ENCODE measurements around the gene INPP5D. TPM values are rescaled to one million over a fixed set of nuclear protein-coding genes. Genes with fewer than 3 reads are reported as not detected.

INPP5D gene
- total RNA-seq, 1 donor from 2014 or later: 79.2 TPM

- no peaks in the 10 kb centered on the region for H3K9me3 Mint-ChIP-seq (ENCODE audit: unreplicated experiment)
- no peaks in the 10 kb centered on the region for H3K27me3 Mint-ChIP-seq (ENCODE audit: unreplicated experiment)
- H3K36me3 Mint-ChIP-seq (ENCODE audit: low read depth, unreplicated experiment): no peaks in the 10 kb centered on the region
- no peaks in the 10 kb centered on the region for H3K4me1 Mint-ChIP-seq (ENCODE audit: unreplicated experiment)
- TF ChIP-seq CTCF (IDR thresholded peaks at IDR 0.05; ENCODE audit: unreplicated experiment): no peak
- no peak for DNase-seq (ENCODE audit: low spot score)
- H3K27ac Mint-ChIP-seq (ENCODE audit: unreplicated experiment): no peak overlapping the region
- no peak overlapping the region for H3K4me3 Mint-ChIP-seq (ENCODE audit: unreplicated experiment)
Observed at GRCh38 chr2:233225230-233226068, 165.3 kb downstream of the INPP5D start.

- H3K4me1 Mint-ChIP-seq (ENCODE audit: unreplicated experiment): no peaks in the 10 kb centered on the region
- no peaks in the 10 kb centered on the region for H3K36me3 Mint-ChIP-seq (ENCODE audit: low read depth, unreplicated experiment)
- no peaks in the 10 kb centered on the region for H3K9me3 Mint-ChIP-seq (ENCODE audit: unreplicated experiment)
- H3K27me3 Mint-ChIP-seq (ENCODE audit: unreplicated experiment): no peaks in the 10 kb centered on the region
- no peak for TF ChIP-seq CTCF (IDR thresholded peaks at IDR 0.05; ENCODE audit: unreplicated experiment)
- H3K4me3 Mint-ChIP-seq (ENCODE audit: unreplicated experiment): no peak overlapping the region
- no peak overlapping the region for H3K27ac Mint-ChIP-seq (ENCODE audit: unreplicated experiment)
- no peak for DNase-seq (ENCODE audit: low spot score)
Observed at GRCh38 chr2:233226511-233227031, 166.4 kb downstream of the INPP5D start.

- no peak for DNase-seq (ENCODE audit: low spot score)
- TF ChIP-seq CTCF (IDR thresholded peaks at IDR 0.05; ENCODE audit: unreplicated experiment): no peak
- Mint-ChIP-seq H3K4me1 (ENCODE audit: unreplicated experiment) (no peaks in the 10 kb centered on the region), H3K27me3 (ENCODE audit: unreplicated experiment) (no peaks in the 10 kb centered on the region), H3K4me3 (ENCODE audit: unreplicated experiment) (no peak overlapping the region), H3K27ac (ENCODE audit: unreplicated experiment) (no peak overlapping the region), H3K9me3 (ENCODE audit: unreplicated experiment) (no peaks in the 10 kb centered on the region), H3K36me3 (ENCODE audit: low read depth, unreplicated experiment) (no peaks in the 10 kb centered on the region)
Observed at GRCh38 chr2:233227346-233227978, 167.3 kb downstream of the INPP5D start.

- Mint-ChIP-seq H3K27ac (ENCODE audit: unreplicated experiment) (no peak overlapping the region), H3K27me3 (ENCODE audit: unreplicated experiment) (no peaks in the 10 kb centered on the region), H3K4me3 (ENCODE audit: unreplicated experiment) (no peak overlapping the region), H3K4me1 (ENCODE audit: unreplicated experiment) (no peaks in the 10 kb centered on the region), H3K9me3 (ENCODE audit: unreplicated experiment) (no peaks in the 10 kb centered on the region), H3K36me3 (ENCODE audit: low read depth, unreplicated experiment) (no peaks in the 10 kb centered on the region)
- no peak for DNase-seq (ENCODE audit: low spot score)
- no peak for TF ChIP-seq CTCF (IDR thresholded peaks at IDR 0.05; ENCODE audit: unreplicated experiment)
Observed at GRCh38 chr2:233228376-233228775, 168.2 kb downstream of the INPP5D start.

Measured in endothelial cell (in vitro differentiated cells).